HepG2 (cell line): Measurements from ENCODE around the gene HCRT. TPM values are rescaled to one million over a fixed set of nuclear protein-coding genes. Genes with fewer than 3 reads are reported as not detected.

ENCODE experiments used
- CCDC6 ChIP-seq: sonication (generic); formaldehyde crosslinking; IDR thresholded peaks from 2 replicates; pipeline ENCODE4 v1.8.1; 2022; ENCODE audit warnings: mild to moderate bottlenecking, missing genetic modification reagents, moderate library complexity
- DMAP1 ChIP-seq: IDR thresholded peaks from 2 replicates; pipeline ENCODE4 v1.6.1; 2016
- EED ChIP-seq: sonication (generic); formaldehyde crosslinking; IDR thresholded peaks from 2 replicates; pipeline ENCODE4 v1.5.0; 2020; ENCODE audit warnings: mild to moderate bottlenecking, missing genetic modification reagents
- GATAD1 ChIP-seq: IDR thresholded peaks from 2 replicates; pipeline ENCODE4 v1.6.1; 2016; ENCODE audit warnings: missing genetic modification reagents, missing compliant biosample characterization
- MYC ChIP-seq: sonication (generic); formaldehyde crosslinking; IDR thresholded peaks from 2 replicates; pipeline ENCODE4 v1.9.0; 2021; ENCODE audit warnings: missing genetic modification reagents, borderline replicate concordance
- NBN ChIP-seq: fragments of 450-650 bp; conservative IDR thresholded peaks from 2 replicates; pipeline ENCODE4 v1.6.1; 2017
- PPARG ChIP-seq: conservative IDR thresholded peaks from 2 replicates; pipeline ENCODE4 v1.6.1; 2016; ENCODE audit warnings: missing biosample characterization, missing genetic modification reagents
- SALL2 ChIP-seq: sonication (generic); formaldehyde crosslinking; IDR thresholded peaks from 2 replicates; pipeline ENCODE4 v1.8.1; 2023; ENCODE audit warnings: mild to moderate bottlenecking, missing genetic modification reagents, inconsistent platforms
- SMAD3 ChIP-seq: sonication (generic); formaldehyde crosslinking; IDR thresholded peaks from 2 replicates; pipeline ENCODE4 v1.4.0; 2020; ENCODE audit warnings: missing genetic modification reagents
- SNAPC2 ChIP-seq: sonication (generic); formaldehyde crosslinking; IDR thresholded peaks from 2 replicates; pipeline ENCODE4 v1.8.1; 2022; ENCODE audit warnings: mild to moderate bottlenecking, missing genetic modification reagents
- SOX13 ChIP-seq, 3 experiments: fragments of 450-650 bp in 1 of 3; sonication (generic) in 1 of 3; formaldehyde crosslinking in 1 of 3; IDR thresholded peaks in 2 of 3; conservative IDR thresholded peaks in 1 of 3; 2 replicates each; pipeline versions ENCODE4 v1.5.0 to v1.6.1; 2016 to 2020; ENCODE audit warnings: antibody characterized with exemption in 1 of 3, mild to moderate bottlenecking in 1 of 3, missing compliant biosample characterization in 1 of 3, missing genetic modification reagents in 1 of 3, moderate library complexity in 1 of 3
- SSRP1 ChIP-seq: IDR thresholded peaks from 2 replicates; pipeline ENCODE4 v1.6.1; 2016; ENCODE audit warnings: control low read depth
- ZMAT3 ChIP-seq: sonication (generic); formaldehyde crosslinking; conservative IDR thresholded peaks from 2 replicates; pipeline ENCODE4 v1.7.0; 2021; ENCODE audit warnings: missing genetic modification reagents
- ZNF501 ChIP-seq: sonication (generic); formaldehyde crosslinking; IDR thresholded peaks from 2 replicates; pipeline ENCODE4 v1.5.1; 2020; ENCODE audit warnings: mild to moderate bottlenecking, moderate library complexity, missing genetic modification reagents
- ZNF557 ChIP-seq: sonication (generic); formaldehyde crosslinking; IDR thresholded peaks from 2 replicates; pipeline ENCODE4 v1.4.0; 2020; ENCODE audit warnings: missing genetic modification reagents
- ZNF629 ChIP-seq: sonication (generic); formaldehyde crosslinking; conservative IDR thresholded peaks from 2 replicates; pipeline ENCODE4 v1.5.0; 2020; ENCODE audit warnings: missing genetic modification reagents
- ZSCAN9 ChIP-seq: IDR thresholded peaks from 2 replicates; pipeline ENCODE4 v1.6.1; 2016; ENCODE audit warnings: borderline replicate concordance
- polyA plus RNA-seq, 8 experiments: library from polyadenylated mRNA; depleted of rRNA in 3 of 8; stranded (reverse) in 7 of 8; unstranded in 1 of 8; fragments of >200 nt; fragmentation: Illumina TruSeq in 4 of 8; extraction: Trizol in 4 of 8; gene quantifications; 2 replicates each; pipeline versions ENCODE4 v1.2.1 to v1.2.3, GENCODE V29; 2011 to 2016; ENCODE audit warnings: low read depth in 4 of 8, missing spikeins in 1 of 8, mixed read lengths in 1 of 8; ENCODE audit not compliant: insufficient read depth in 1 of 8
- total RNA-seq, 5 experiments: library from RNA; depleted of rRNA; stranded (reverse); fragments of >200 nt; fragmentation: Illumina TruSeq; extraction: Trizol; gene quantifications; 2 replicates each; pipeline ENCODE4 v1.2.3, GENCODE V29; 2016; ENCODE audit warnings: low read depth in 1 of 5
- TF ChIP-seq, protein P1 (sequence below): sonication (generic); formaldehyde crosslinking; IDR thresholded peaks from 2 replicates; pipeline ENCODE4 v1.5.0; 2020; ENCODE audit warnings: missing genetic modification reagents
- TF ChIP-seq, protein P2 (sequence below): sonication (generic); formaldehyde crosslinking; IDR thresholded peaks from 2 replicates; pipeline ENCODE4 v1.8.1; 2023; ENCODE audit warnings: missing genetic modification reagents, mild to moderate bottlenecking, borderline replicate concordance
- TF ChIP-seq, protein P3 (sequence below): sonication (generic); formaldehyde crosslinking; IDR thresholded peaks from 2 replicates; pipeline ENCODE4 v1.8.1; 2023; ENCODE audit warnings: mild to moderate bottlenecking, moderate library complexity, missing genetic modification reagents
- TF ChIP-seq, protein P4 (sequence below): sonication (generic); formaldehyde crosslinking; IDR thresholded peaks from 2 replicates; pipeline ENCODE4 v1.4.0; 2020; ENCODE audit warnings: missing genetic modification reagents
- TF ChIP-seq, protein P5 (sequence below): fragments of 450-650 bp; IDR thresholded peaks from 2 replicates; pipeline ENCODE4 v1.6.1; 2016

The HCRT gene
- total and polyA plus RNA-seq, 2 of the 13 experiments (the other 11 are each of a cell fraction or from before 2014, with no cell fraction given) = not detected

DNA sequence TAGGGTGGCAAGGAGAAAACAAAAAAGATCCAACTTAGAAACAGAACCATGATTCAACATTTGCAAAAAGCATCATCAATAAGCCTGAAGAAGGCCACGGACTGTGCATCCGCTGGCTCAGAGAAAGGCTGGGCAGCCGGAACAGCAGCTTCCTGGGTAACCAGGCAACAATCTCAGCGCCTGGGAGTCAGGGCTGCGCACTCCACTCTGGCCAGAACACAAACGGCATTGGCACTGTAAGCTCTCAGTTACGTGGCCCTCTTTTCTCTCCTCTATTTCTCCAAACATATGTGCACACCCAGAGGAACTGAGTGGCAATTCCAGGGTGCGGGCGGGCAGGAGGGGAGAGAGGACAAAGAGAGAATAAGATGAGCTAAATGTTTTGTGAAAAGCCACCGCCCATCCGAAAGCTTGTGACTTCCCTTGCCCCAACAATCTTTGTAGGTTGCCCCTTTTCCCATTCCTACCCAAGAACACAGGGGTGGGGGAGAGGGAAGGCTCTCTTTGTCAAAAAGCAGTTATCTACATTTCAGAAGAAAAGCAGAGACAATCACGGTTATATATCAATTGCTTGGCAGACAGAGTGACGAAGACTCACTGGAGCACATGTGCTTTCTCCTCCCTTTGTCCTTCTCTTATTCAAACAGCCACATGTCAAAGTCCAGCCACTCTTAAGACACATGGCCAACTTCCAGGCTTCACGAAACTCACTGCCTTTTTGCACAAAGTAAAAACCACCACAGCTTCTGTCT lies 15.6 kb upstream of the HCRT start (continued):
- TF ChIP-seq, protein P1, sequence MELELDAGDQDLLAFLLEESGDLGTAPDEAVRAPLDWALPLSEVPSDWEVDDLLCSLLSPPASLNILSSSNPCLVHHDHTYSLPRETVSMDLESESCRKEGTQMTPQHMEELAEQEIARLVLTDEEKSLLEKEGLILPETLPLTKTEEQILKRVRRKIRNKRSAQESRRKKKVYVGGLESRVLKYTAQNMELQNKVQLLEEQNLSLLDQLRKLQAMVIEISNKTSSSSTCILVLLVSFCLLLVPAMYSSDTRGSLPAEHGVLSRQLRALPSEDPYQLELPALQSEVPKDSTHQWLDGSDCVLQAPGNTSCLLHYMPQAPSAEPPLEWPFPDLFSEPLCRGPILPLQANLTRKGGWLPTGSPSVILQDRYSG (CRISPR knock-in tag) = no peak
- TF ChIP-seq SALL2 (CRISPR knock-in tag) = no peak
- no peak for TF ChIP-seq ZNF629 (CRISPR knock-in tag)
- TF ChIP-seq SNAPC2 (CRISPR knock-in tag) = no peak
- TF ChIP-seq SOX13 (IDR thresholded peaks at IDR 0.05) = no peak
- TF ChIP-seq SOX13 (CRISPR knock-in tag; conservative IDR thresholded peaks at IDR 0.05 in 1 of 2, IDR thresholded peaks at IDR 0.05 in 1 of 2) = 0 out of 4 replicates have a peak, but pooled peaks of 1 of the 2 experiments have one; percentile 7
- no peak for TF ChIP-seq ZNF501 (CRISPR knock-in tag)
- no peak for TF ChIP-seq CCDC6 (CRISPR knock-in tag)
- TF ChIP-seq PPARG (CRISPR knock-in tag) = no peak
- TF ChIP-seq ZMAT3 (CRISPR knock-in tag) = no peak
- TF ChIP-seq MYC (CRISPR knock-in tag) = peak; percentile 29; the same call in 1 of the 2 replicates
- TF ChIP-seq, protein P2, sequence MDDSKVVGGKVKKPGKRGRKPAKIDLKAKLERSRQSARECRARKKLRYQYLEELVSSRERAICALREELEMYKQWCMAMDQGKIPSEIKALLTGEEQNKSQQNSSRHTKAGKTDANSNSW (CRISPR knock-in tag) = no peak
- TF ChIP-seq, protein P3, sequence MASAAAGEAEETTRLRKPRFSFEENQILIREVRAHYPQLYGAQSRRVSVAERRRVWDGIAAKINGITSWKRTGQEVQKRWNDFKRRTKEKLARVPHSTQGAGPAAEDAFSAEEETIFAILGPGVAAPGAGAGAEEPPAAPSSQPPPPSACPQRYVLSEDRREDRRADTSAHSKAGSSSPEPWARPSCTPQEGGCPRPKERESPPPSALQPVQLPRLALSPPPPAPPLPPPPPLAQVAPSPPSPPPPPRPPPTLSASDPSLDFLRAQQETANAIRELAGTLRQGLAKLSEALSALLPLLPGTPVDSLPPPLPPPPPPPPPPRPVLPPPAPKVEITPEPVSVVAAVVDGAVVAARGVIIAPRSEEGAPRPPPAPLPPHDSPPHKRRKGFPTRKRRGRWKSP (CRISPR knock-in tag) = no peak
- TF ChIP-seq DMAP1 (CRISPR knock-in tag) = peak; percentile 54; the same call in 1 of the 2 replicates
- TF ChIP-seq ZSCAN9 (CRISPR knock-in tag) = no peak
- TF ChIP-seq GATAD1 (CRISPR knock-in tag) = no peak
- TF ChIP-seq, protein P4, sequence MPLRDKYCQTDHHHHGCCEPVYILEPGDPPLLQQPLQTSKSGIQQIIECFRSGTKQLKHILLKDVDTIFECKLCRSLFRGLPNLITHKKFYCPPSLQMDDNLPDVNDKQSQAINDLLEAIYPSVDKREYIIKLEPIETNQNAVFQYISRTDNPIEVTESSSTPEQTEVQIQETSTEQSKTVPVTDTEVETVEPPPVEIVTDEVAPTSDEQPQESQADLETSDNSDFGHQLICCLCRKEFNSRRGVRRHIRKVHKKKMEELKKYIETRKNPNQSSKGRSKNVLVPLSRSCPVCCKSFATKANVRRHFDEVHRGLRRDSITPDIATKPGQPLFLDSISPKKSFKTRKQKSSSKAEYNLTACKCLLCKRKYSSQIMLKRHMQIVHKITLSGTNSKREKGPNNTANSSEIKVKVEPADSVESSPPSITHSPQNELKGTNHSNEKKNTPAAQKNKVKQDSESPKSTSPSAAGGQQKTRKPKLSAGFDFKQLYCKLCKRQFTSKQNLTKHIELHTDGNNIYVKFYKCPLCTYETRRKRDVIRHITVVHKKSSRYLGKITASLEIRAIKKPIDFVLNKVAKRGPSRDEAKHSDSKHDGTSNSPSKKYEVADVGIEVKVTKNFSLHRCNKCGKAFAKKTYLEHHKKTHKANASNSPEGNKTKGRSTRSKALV = no peak
- TF ChIP-seq SMAD3 = no peak
- no peak for TF ChIP-seq SSRP1 (CRISPR knock-in tag)
- no peak for TF ChIP-seq EED
- TF ChIP-seq NBN = no peak
- TF ChIP-seq ZNF557 (CRISPR knock-in tag) = no peak
- TF ChIP-seq, protein P5, sequence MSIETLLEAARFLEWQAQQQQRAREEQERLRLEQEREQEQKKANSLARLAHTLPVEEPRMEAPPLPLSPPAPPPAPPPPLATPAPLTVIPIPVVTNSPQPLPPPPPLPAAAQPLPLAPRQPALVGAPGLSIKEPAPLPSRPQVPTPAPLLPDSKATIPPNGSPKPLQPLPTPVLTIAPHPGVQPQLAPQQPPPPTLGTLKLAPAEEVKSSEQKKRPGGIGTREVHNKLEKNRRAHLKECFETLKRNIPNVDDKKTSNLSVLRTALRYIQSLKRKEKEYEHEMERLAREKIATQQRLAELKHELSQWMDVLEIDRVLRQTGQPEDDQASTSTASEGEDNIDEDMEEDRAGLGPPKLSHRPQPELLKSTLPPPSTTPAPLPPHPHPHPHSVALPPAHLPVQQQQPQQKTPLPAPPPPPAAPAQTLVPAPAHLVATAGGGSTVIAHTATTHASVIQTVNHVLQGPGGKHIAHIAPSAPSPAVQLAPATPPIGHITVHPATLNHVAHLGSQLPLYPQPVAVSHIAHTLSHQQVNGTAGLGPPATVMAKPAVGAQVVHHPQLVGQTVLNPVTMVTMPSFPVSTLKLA = peak; percentile 87
